UCSD-AML1 (cell line): ENCODE results near the gene MTARC1.

ENCODE experiments used
- DNase-seq: peaks from one replicate; lab custom pipeline; 2025; ENCODE audit not compliant: unreplicated experiment; lab: John Stamatoyannopoulos, UW

Gene MTARC1

GRCh38 chr1:220827445-220828178 is 40.9 kb downstream of the MTARC1 start:
- no peak for DNase-seq

DNA sequence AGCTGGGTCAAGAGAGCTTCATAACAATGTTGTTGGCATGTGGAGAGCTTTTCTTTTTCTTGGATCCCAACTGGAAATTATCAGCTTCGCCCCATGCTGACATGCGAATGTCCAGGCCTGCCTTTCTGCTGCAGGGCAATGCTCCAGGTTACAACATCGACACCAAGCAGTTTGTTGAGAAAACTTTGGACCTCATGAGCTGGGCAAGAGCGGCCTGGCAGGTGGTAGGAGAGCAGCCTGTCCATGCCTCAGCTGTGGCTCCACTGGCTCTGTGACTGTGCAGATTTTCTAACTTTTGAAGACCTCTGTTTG is 41.4 kb downstream of the MTARC1 start:
- DNase-seq = no peak

DNA sequence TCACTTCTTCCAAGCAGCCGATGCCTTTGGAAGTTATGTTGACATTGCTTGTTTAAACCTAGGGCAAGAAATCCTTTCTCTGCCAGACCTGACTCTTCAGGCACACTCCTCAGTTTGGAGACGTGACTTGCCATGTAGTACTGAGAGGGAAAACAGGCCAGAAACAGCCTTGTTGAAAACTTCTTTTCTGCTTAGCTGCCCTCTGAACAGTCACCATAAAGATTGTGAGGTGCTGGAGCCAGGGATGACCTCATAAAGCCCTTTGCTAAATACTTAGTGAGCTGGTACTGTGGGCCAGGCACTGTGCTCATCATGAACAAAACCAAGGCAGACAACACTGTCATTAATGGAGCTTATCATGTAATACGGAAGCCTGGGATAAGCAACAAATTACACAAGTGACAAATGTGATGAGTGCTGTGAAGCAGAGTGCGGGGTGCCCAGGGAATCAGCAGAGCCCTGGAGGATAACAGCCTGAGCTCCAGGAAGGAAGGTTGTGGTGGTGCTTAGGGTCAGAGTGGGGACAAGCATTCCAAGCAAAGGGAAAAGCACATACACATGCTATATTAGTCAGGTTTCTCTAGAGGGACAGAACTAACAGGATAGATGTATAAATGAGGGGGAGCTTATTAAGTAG is 42.4 kb downstream of the MTARC1 start:
- DNase-seq = no peak

DNA sequence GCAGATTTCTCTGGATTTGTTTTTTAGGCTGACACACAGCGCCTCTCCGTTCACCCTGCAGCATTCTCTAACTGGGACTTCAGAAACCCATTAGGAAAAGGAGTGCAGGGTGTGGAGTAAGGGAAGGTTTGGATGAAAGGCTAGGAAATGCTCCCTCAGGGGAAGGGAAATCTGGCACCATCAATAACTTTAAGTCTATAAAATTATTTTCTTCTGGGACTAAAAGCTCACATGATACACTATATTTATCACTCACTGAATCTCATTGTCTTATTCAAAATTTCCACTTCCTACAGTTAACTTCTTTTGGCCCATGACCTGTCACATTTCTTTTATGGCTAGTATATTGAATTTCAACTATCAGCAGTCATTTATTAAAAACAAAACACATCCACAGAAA is 46.7 kb downstream of the MTARC1 start:
- DNase-seq = no peak

DNA sequence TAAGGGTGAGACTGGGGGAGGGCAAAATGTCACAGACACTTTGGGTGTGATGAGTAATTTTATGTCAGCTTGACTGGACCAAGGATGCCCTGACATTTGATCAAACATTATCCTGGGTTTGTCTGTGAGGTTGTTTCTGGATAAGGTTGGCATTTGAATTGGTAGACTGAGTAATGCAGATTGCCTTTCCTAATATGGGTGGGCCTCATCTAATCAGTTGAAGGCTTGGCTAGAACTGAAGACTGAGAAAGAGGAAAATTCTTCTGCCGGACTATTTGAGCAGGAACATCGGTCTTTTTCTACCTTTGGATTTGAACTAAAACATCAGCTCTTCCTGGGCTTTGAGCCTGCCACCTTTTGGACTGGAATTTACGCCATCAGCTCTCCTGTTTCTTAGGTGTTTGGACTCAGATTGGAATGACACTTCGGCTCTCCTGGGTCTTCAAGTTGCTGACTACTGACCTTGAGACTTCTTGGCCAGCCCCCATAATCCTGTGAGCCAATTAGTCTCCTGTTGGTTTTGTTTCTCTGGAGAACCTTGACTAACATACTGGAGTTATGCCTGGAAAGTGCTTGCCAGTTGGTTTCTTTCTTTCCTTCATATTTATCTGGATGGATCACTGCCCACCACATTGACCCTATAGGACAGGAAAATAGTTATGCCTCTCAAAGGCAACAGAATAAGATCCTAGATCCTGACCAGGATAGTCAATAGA is 47.6 kb downstream of the MTARC1 start:
- no peak for DNase-seq
